Stimulated activated naive B cell treated with anti-CD40 and anti-IgM and Interleukin-4, amounts not matched to agents 10 μg/mL and 1 μg/mL and 100 μg/mL, for 72 hours (primary cell): ENCODE measurements around the gene PARP4.
"Not testable (repeated sequence)": the region's sequence is repeated elsewhere in the genome, so short reads cannot be mapped to it uniquely, and the experiment has no call there.

Experiments used
- ATAC-seq, 2 donors: fragments of 150-1000 bp; cut with Tn5 transposase; replicated peaks; 2 replicates each; pipeline ENCODE4 v1.10.0; 2021; ENCODE audit warnings: moderate library complexity in 1 of 2
- DNase-seq: peaks from one replicate; pipeline ENCODE4 v3.0.0; 2021
- H3K27ac Mint-ChIP-seq: one replicate; pipeline ENCODE4 v1.8.0; 2022; ENCODE audit warnings: mild to moderate bottlenecking, mixed read lengths
- H3K27me3 Mint-ChIP-seq, 2 donors: one replicate each; pipeline ENCODE4 v1.8.0; 2022; ENCODE audit warnings: mixed read lengths in 2 of 2
- H3K36me3 Mint-ChIP-seq, 2 donors: one replicate each; pipeline ENCODE4 v1.8.0; 2022; ENCODE audit warnings: mixed read lengths in 2 of 2, mild to moderate bottlenecking in 1 of 2
- H3K4me1 Mint-ChIP-seq, 2 donors: one replicate each; pipeline ENCODE4 v1.8.0; 2022; ENCODE audit warnings: mixed read lengths in 2 of 2, mild to moderate bottlenecking in 1 of 2
- H3K4me3 Mint-ChIP-seq, 2 donors: one replicate each; pipeline ENCODE4 v1.8.0; 2022; ENCODE audit warnings: mild to moderate bottlenecking in 2 of 2, mixed read lengths in 2 of 2, moderate library complexity in 1 of 2
- H3K9me3 Mint-ChIP-seq, 2 donors: one replicate each; pipeline ENCODE4 v1.8.0; 2022; ENCODE audit warnings: mixed read lengths in 2 of 2, mild to moderate bottlenecking in 1 of 2

PARP4 gene

DNA sequence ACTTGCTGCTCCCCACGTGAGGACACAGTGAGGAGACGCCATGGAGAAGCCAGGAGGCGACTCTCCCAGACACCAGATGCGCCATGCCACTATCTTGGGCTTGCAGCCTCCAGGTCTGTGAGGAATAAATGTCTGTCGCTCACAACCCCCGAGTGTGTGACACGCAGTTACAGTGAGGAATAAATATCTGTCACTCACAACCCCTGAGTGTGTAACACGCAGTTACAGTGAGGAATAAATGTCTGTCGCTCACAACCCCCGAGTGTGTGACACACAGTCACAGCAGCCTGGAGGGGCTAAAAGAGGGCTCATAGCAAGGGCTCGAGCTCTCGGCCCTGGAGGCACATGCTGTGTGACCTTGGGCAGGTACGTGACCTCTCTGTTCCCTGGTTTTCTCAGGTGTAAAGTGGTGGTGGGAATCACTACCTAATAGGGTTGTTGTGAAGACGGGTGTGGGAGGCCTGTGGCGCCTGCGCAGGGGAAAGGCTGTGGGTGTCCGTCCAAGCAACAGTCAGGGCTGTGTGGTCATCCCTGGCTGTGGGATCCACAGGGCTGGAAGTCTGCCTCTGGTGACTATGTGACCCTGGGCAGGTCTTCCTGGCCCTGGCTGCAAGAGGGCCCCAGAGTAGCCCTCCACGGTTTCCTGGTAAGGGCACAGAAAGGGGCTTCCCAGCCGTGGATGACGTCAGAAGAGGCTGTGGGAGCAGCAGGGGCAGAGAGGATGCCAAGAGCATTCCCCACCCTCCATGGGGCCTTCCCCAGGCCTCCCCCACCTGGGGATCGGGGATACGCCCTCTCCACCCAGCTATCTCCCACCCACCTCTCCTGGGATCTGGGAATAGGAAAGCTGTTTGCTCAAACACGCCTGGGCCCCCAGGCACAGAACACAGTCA, 125.5 kb downstream of the PARP4 start:
- H3K27ac Mint-ChIP-seq = no peak overlapping the region
- DNase-seq (no peak), ATAC-seq (no peak)
- peaks cover 6 to 7% of the 10 kb centered on the region in 2 donors for H3K27me3 Mint-ChIP-seq
- no peaks in the 10 kb centered on the region for H3K9me3 Mint-ChIP-seq
- H3K4me3 Mint-ChIP-seq = no peak overlapping the region
- H3K36me3 Mint-ChIP-seq = no peaks in the 10 kb centered on the region
- peaks cover 0 to 3% of the 10 kb centered on the region in 2 donors for H3K4me1 Mint-ChIP-seq

DNA sequence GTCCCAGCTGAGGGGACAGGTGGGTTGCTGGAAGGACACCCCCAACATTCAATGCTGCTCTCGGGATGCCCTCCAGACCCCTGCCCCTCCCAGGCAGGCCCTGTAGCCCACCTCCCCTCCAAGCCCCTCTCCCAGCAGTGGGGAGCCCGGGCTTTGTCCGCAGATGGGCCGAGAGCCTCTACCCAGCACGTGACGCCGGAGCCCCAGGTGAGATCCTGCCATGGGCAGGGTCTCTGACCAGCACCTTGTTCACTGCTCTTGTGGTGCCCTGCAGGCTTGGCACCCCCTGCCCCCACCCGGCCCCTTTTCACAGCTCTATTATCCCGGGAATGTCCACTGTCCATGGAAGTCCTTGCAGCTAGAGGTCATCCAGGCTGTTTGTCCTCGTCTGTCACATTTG, 126.7 kb downstream of the PARP4 start:
- peaks cover 6 to 7% of the 10 kb centered on the region in 2 donors for H3K27me3 Mint-ChIP-seq
- DNase-seq (no peak), ATAC-seq (no peak)
- no peak overlapping the region for H3K27ac Mint-ChIP-seq
- no peaks in the 10 kb centered on the region for H3K36me3 Mint-ChIP-seq
- H3K4me1 Mint-ChIP-seq = peaks cover 4 to 5% of the 10 kb centered on the region in 2 donors
- H3K4me3 Mint-ChIP-seq = no peak overlapping the region
- H3K9me3 Mint-ChIP-seq = no peaks in the 10 kb centered on the region

GRCh38 chr13:24384946-24385345, 127.6 kb downstream of the PARP4 start:
- not testable (repeated sequence) for H3K9me3 Mint-ChIP-seq, H3K4me1 Mint-ChIP-seq, H3K36me3 Mint-ChIP-seq, H3K27me3 Mint-ChIP-seq, H3K4me3 Mint-ChIP-seq, DNase-seq
- H3K27ac Mint-ChIP-seq = peak overlapping the region; percentile 52
- peak in 1 of 2 donors; percentile 25 for ATAC-seq

- H3K27ac Mint-ChIP-seq, ATAC-seq, H3K36me3 Mint-ChIP-seq, H3K9me3 Mint-ChIP-seq, H3K4me3 Mint-ChIP-seq, DNase-seq, H3K27me3 Mint-ChIP-seq, H3K4me1 Mint-ChIP-seq: not testable (repeated sequence)
Measured at GRCh38 chr13:24384091-24384490, 128.5 kb downstream of the PARP4 start.

DNA sequence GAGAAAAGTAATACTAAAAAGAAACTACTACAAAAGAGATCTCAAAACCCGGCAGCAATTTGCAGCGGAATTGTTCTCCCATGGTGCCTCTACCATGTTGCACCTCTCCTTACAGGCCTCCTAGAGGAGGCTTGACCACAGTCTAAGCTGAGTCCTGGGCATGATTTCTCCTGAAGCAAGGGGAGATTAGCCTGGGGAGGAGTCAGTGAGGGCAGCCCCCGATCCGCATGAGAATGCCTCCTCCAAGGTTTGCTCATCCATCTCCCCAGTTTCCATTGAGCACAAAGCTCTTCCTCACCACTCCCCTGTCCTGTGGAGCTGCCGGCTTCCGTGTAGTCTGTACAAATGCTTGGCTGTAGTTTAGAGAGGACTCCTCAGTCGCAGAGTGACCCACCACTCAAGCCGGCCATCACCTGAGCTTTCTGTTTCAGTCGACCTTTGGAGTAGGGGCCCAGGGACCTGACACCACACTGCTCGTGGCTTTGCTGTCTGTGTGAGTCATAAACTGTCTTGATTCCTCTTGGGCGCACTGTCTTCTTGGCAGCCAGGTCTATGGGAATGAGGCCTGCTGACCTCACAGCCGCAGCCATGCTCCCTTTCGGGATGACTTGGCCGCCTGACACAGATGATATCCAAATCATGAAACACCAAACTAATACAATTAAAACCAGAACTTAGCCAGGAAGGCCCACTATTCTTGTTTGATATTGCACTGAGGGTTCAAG, 130.9 kb downstream of the PARP4 start:
- Mint-ChIP-seq H3K9me3 (no peaks in the 10 kb centered on the region), H3K27me3 (peaks cover 0 to 3% of the 10 kb centered on the region in 2 donors), H3K27ac (no peak overlapping the region), H3K4me1 (peaks cover 4 to 5% of the 10 kb centered on the region in 2 donors), H3K36me3 (no peaks in the 10 kb centered on the region), H3K4me3 (no peak overlapping the region)
- ATAC-seq (peak in 1 of 2 donors; percentile 36), DNase-seq (no peak)

- not testable (repeated sequence) for ATAC-seq, H3K36me3 Mint-ChIP-seq, H3K9me3 Mint-ChIP-seq, H3K4me1 Mint-ChIP-seq, H3K27me3 Mint-ChIP-seq, H3K27ac Mint-ChIP-seq, H3K4me3 Mint-ChIP-seq, DNase-seq
Measured at GRCh38 chr13:24380881-24381280, 131.7 kb downstream of the PARP4 start.

DNA sequence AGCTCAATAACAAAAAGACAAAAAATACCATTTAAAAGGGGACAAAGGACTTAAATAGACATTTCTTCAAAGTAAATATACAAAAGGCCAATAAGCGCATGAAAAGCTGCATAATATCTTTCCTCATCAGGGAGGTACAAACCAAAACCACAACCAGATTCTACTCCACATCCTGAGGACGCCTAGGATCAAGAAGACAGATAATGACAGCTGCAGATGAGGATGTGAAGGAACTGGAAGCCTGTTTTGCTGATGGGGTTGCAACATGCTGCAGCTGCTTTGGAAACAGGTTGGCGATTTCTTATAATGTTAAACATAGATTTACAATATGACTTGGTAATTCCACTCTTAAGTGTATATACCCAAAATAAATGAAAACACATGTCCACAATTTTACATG, 132.4 kb downstream of the PARP4 start:
- H3K4me3 Mint-ChIP-seq, H3K9me3 Mint-ChIP-seq, H3K4me1 Mint-ChIP-seq, H3K36me3 Mint-ChIP-seq, DNase-seq, ATAC-seq, H3K27ac Mint-ChIP-seq, H3K27me3 Mint-ChIP-seq: not testable (repeated sequence)

DNA sequence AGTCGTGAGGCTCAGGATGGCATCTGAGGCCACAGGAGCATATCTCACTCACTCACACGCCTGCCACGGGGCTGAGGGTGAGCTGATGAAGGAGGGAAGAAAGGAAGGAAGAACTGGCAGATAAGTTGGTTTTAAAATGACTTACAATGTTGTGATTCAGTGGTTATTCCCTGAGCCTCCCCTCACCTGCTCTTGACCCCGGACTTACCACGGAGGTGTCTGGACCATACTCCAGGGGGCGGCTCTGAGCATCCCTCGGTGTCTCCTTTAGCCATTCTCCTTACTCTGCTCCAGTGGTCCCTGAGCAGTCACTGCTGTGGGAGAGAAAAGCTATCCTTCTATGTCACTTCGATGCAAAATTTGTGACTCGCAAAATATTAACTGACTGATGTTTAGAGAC, 141.3 kb downstream of the PARP4 start:
- not testable (repeated sequence) for H3K27ac Mint-ChIP-seq, H3K36me3 Mint-ChIP-seq, ATAC-seq, H3K4me3 Mint-ChIP-seq, DNase-seq, H3K4me1 Mint-ChIP-seq, H3K9me3 Mint-ChIP-seq
- peaks cover 19 to 25% of the 10 kb centered on the region in 2 donors for H3K27me3 Mint-ChIP-seq
